Activated CD4-positive, CD25-positive, alpha-beta regulatory T cell (primary cell): ENCODE data around the gene BBX.

ENCODE experiments used
- DNase-seq, 4 experiments: peaks; one replicate each; lab custom pipeline; 2025; lab: John Stamatoyannopoulos, UW

Gene BBX

GRCh38 chr3:107752202-107752990, 229.6 kb downstream of the BBX start:
- DNase-seq = no peak

DNA sequence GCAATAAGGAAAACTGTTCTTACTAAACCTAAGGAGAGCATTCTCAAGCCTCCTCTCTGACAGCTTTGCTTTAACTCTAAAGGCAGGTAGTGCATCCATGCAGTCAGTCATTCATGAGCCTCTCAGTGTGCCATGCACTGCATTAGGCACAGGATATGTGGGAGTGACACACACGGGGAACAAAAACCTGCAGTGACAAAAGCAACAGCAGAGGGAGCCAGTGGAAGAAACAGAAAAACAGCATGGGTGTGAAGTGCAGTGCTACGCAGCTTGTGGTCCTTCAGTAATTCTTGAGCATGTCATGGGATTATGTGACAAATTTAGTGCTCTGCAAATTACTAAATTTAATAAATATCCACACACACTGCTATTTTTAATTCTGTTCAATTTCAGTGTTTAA, 230.7 kb downstream of the BBX start:
- no peak for DNase-seq

GRCh38 chr3:107753976-107754375, 231.2 kb downstream of the BBX start:
- no peak for DNase-seq

- no peak for DNase-seq
Observed at GRCh38 chr3:107756649-107757048, 233.9 kb downstream of the BBX start.

GRCh38 chr3:107757140-107757539, 234.4 kb downstream of the BBX start:
- DNase-seq = no peak

DNA sequence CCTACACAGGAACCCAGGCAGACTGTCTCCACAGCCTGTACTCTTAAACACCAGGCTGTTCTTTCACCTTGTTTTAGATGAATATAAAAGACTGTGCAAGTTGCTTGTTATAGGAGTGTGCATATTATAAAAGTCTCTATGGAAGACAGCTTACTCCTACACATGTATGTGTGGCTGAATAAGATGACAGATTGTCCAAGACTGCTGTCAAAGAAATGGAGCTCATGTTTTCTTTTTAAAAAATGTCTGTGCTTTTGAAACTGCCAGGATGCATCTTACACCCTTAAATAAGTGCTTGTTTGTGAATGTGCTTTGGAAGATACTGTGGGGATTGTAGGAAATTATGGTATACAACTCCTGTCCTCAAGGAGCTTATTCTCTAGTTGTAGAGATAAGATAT, 237.4 kb downstream of the BBX start:
- no peak for DNase-seq

DNA sequence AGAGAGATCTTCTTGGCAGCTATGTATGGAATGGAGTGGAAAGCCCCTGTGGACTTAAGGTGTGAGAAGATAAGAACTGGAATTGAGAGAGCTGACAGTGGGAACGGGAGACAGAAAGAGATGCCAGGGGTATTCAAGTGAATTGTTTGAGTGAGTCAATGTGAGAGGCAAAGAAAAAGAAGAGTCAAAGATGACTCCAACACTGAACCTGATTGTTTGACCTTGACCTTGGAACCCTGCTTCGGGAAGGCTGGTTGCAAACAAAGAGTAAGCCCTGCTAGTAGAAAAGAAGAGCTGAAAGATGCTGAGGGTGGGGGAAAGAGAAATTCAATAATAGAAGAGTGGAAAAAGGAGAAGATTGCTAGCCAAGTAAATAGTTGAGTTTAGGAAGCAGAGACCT, 238.6 kb downstream of the BBX start:
- DNase-seq = no peak

GRCh38 chr3:107765524-107765923, 242.8 kb downstream of the BBX start:
- DNase-seq = no peak

GRCh38 chr3:107767897-107768605, 245.3 kb downstream of the BBX start:
- no peak for DNase-seq

GRCh38 chr3:107769882-107770281, 247.1 kb downstream of the BBX start:
- DNase-seq = no peak

- no peak for DNase-seq
Observed at GRCh38 chr3:107772016-107772415, 249.3 kb downstream of the BBX start.

- DNase-seq = no peak
Observed at GRCh38 chr3:107775974-107776373, 253.2 kb downstream of the BBX start.

- no peak for DNase-seq
Observed at GRCh38 chr3:107781253-107781652, 258.5 kb downstream of the BBX start.

DNA sequence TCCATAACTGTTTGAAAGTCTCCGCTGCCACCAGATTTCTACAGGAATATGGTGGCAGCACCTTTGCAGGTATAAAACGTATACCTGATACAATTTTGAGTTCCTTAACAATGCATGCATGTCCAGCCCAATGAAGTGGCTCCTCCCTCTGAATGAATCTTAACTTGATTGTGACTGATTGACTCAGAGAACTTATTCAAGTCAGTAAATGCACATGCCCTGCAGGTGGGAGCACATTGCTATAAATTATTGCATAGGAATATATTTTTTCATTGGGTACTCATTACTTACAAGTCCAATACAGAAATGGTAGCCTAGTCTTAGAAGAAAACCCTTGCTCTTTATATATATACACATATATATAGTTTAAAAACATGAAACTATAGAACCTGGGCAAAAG, 259.3 kb downstream of the BBX start:
- DNase-seq = no peak

DNA sequence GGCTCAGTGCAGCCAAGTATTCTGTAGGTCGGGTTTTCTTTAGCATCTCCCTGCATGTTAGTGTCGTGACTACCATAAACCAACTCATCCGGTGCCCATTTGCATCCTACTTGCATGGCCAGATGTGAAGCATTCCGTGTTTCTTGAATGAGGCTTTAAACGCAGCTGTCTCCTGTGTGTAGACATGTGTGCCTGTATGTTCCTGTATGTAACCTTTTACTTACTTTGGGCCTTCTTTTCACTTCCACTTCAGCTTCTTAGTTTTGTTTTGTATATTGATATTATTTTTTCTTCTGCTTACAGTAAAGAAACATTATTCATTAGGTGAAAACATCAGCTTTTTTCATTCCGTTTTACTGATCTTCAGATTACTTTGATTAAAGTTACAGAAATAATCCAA, 267.9 kb downstream of the BBX start:
- DNase-seq = no peak

DNA sequence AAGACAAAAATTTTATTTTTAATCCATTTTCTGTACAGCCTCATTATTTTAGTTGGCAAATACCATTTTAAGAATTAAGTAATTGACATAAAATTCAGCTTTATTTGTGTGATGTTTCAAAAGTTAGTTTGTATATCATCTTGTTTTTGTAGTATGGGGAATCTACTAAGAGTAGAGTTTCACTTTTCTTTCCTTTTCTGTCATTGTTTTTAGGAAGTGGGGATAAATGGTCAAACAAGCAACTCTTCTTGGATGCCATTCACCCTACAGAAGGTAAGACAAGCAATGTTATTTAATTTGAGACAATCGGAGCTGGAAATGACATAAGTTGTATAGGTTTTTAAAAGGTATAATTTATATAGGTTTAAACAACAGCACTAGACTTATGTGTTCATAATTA, 268.3 kb downstream of the BBX start:
- no peak for DNase-seq

DNA sequence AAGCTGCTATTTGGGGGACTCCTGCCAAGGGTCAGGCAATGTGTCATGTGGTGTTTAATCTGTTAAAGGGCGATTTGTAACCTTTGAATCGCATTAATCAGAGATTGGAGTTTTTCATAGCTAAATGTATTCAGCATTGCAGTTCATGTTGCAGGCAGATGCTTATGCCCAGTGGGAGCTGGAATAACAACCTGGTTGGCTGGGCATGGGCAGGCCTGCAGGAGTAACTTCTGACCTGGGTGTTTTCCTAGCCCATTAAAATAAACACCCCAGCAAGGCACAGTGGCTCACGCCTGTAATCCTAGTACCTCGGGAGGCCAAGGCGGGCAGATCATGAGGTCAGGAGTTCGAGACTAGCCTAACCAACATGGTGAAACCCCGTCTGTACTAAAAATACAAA, 268.7 kb downstream of the BBX start:
- no peak for DNase-seq

DNA sequence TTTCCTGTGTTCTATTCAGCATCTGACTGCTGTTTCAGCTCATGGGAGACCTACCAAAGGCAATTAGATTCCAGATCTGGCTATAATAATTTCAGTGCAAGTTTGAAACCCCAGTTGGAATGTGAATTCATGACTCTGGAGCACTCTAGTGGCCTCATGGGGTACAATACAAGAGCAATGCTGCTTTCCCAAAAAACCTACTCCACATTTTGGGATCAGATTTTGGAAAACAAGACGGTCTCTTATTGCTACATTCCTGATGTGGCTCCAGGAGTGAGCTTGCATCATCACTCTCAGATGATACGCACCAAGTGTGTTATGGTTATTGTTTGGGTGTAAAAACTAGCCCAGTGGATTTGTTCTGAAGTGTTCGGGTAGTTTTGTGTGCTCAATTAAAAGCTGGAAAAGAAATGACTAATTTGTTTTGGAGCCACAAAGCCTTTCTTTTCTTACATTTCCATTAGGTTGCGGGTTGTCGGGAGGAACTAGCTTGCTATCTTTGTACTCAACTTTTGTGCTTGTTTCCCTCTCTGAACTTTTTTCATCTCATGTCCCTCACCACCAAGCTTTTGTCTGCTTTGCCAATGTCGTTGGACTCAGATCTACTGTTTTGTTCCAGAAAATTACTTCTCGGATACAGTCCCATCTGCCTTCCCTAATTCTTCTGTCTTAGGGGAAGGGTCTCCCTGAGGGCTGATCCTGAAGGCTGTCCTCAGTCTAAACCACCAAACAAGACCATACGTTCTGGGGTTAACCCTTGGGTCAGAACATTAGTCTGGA, 272.1 kb downstream of the BBX start:
- DNase-seq = no peak

DNA sequence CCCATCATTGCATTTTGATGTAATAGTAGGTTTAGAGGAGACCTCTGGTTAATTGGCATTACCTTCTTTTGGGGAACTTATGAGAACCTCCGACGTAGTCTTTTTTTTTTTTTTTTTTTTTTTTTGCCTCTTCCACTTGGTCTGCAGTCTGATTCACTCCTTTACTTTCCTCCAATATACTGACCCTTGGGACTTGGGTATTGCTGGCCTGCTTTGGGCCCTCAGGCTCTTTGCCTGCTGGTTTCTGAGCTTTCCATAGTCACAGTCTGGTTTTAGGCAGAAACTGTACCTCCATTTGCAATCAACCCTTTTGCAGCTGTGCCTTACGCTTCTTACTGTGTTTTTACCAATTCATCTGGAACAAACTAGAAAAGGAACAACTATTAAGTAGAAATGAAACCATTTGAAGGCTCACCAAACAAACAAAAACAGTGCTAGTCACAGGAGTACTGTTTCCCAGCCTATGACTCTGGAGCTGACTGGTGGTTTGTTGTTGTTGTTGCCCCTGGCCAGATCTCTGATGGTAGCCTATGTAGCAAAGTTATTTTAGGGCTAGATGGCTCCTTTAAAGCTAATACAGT, 272.8 kb downstream of the BBX start:
- no peak for DNase-seq

- no peak for DNase-seq
Observed at GRCh38 chr3:107796791-107797190, 274.0 kb downstream of the BBX start.

GRCh38 chr3:107797586-107797985, 274.8 kb downstream of the BBX start:
- no peak for DNase-seq

- DNase-seq = no peak
Observed at GRCh38 chr3:107798381-107798780, 275.6 kb downstream of the BBX start.

DNA sequence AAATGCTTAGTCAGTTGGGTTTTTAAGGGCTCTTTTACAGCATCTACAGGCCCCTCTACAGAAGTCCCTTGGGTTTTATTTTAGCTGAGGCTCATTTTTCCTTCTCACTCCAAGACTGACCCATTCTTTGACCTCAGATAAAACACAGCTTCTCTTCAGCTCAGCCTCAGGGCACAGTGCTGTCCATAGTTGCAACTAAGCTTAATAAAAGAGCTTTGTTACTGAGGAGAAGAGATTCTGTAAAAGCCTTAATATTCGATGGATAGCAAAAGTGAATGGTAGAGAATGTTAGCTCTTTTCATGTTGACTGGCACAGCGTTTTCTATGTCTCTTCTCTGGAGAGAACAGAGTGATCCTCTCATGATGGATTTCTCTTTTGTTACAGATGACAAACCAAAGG, 277.9 kb downstream of the BBX start:
- DNase-seq = no peak
